Stimulated activated CD4-positive, alpha-beta T cell treated with anti-CD3 and anti-CD28 coated beads, Interleukin-12 subunit alpha, Interleukin-12 subunit beta, amount 100 ng/mL, for 48 hours (primary cell): ENCODE measurements around the gene ABCB9.

ENCODE experiments used
- DNase-seq, 3 donors: peaks; one replicate each; pipeline ENCODE4 v3.0.0-alpha.2; 2020; ENCODE audit warnings: low read depth in 2 of 3, low spot score in 1 of 3

The ABCB9 gene

GRCh38 chr12:122966743-122967550, 684 bp upstream of the ABCB9 start:
- no peak for DNase-seq

GRCh38 chr12:122965321-122965751, 927 bp downstream of the ABCB9 start:
- DNase-seq = no peak

DNA sequence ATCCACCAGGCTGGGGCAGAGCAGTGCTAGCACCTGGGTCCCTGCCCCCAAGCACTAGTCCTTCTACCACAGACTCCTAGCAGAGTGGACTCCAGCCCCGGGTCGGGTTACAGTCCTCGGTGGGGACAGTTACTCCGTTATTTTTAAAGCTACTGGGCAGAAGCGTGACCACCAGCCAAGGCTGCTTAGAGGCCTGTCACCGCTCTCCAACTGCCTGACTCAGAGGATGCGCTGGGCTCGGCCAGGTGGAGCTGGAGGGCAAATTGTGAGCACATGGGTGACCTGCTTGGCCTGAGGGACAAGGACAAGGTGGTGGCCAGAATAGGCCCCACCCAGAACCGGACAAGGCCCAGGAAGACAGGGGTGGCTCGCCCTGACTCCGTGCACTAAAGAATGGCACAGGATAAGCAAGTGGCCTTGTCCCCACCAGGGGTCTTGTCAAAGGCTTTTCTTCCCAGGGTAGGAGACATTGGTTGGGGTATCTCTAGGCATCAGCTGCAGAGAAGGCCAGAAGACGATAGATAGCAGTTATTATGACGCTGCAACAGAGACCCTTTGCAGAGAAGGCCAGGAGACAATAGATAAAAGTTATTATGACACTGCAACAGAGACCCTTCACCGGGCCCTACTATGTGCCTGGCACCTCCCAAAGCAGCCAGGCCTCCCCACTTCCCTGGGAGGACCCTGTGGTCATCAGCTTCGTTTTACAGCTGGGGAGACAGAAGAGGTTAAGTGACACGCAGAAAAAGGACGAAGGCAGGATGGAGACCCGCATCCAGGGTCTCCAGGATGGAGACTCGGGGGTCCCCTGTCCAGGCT, 1.6 kb downstream of the ABCB9 start:
- no peak for DNase-seq

DNA sequence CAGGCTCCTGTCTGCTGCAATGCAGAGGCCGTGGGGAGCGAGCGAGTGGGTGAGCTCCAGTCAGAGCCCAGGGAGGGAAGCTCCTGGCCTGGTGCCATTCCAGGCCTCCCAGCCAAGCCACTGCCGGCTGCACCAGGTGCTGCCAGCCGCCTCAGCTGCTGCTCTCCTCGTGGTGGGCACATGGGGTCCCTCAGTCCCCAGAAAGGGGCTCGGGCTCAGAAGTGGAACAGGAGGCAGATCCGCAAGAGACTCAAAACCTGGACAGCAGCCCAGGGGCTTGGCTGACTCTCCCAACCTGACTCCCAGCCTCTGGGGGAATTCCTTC, 2.4 kb downstream of the ABCB9 start:
- no peak for DNase-seq

- DNase-seq = no peak
Measured at GRCh38 chr12:122961531-122962329, 4.5 kb downstream of the ABCB9 start.

GRCh38 chr12:122960193-122960569, 6.1 kb downstream of the ABCB9 start:
- no peak for DNase-seq

DNA sequence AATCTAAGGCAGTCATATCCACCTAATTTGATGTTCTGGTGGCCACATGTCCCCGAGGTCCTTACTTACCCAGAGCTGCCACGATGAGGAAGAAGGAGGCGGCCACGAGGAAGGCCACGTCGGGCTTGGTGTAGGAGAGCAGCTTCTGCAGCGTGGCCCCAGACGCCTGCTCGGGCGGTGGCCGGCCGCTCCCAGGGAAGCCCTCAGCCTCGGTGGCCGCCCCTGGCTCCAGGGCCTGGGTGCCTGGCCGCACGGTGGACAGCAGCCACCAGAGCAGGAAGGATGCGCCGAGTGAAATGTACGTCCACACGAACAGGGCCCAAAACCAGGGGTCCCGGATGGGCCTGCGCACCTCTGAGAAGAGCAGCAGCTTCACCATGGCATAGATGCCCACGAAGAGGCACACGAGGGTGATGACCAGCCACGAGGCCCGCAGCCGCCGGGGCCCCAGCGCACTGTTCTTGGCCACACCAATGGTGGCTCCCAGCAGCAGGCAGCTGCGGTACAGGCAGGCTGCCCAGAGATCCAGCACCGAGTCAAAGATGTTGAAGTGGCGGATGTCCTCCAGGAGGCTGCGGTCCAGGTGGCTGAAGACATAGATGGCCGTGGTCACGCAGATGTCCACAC, 6.6 kb downstream of the ABCB9 start:
- DNase-seq = no peak

DNA sequence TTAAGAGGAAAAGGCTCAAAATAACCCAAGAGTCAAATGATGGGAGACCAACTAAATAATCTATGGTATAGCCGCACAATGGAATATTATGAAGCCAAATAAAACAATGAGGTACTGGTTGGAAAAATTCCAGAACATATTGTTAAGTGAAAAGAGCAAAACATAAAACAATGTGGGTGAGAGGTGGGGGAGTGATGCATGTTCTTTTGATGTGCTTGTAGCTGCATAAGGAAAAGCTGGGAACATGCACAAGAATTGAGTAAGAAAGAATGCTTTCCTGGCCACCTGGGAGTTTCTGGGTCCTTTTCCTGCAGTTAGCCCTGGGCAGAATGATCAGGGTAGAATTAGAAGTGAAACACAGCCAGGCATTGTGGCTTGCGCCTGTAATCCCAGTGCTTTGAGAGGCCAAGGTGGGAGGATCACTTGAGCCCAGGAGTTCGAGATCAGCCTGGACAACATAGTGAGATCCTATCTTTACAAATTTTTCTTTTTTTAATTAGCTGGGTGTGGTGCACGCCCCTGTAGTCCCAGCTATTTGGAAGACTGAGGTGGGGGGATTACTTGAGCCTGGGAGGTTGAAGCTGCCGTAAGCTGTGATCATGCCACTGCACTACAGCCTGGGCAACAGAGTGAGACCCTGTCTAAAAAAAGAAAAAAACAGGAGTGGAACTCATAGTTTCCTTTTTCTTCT, 7.9 kb downstream of the ABCB9 start:
- DNase-seq = no peak

DNA sequence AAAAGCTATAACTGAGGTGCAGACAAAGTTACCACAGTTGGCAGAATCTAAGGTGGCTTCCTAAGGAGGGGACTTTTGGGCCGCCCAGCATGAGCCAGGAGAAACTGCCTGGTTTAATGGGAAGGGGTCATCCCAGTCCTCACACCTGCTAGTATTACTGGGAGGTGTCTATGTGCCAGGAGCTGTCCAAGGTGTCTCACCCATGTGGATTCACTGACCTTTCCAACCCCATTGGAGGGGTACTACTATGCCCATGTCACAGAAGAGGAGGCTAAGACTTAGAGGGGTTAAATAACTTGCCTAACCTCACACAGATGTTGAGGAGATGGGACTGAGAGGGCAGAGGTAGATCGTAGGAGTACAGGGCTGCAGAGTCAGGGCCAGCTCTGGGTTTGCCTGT, 10.2 kb downstream of the ABCB9 start:
- no peak for DNase-seq

DNA sequence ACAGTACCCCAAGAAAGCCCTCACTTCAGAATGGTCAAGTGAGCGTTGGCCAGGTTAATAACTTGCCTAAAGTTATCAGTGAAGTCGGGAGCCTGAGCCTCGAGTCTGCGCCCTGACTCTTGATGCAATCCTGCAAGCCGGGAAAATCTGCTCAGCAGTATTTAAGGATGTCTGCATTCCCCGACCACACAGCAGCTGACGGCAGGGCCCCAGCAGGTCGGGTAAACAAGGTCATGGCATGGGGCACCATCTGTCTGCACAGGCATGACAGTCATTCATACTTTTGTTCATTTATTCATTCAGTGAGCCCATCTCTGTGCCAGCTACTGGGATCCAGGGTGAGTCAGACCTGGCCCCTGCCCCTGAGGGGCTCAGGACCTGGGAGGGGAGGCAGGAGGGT, 11.1 kb downstream of the ABCB9 start:
- DNase-seq = no peak

DNA sequence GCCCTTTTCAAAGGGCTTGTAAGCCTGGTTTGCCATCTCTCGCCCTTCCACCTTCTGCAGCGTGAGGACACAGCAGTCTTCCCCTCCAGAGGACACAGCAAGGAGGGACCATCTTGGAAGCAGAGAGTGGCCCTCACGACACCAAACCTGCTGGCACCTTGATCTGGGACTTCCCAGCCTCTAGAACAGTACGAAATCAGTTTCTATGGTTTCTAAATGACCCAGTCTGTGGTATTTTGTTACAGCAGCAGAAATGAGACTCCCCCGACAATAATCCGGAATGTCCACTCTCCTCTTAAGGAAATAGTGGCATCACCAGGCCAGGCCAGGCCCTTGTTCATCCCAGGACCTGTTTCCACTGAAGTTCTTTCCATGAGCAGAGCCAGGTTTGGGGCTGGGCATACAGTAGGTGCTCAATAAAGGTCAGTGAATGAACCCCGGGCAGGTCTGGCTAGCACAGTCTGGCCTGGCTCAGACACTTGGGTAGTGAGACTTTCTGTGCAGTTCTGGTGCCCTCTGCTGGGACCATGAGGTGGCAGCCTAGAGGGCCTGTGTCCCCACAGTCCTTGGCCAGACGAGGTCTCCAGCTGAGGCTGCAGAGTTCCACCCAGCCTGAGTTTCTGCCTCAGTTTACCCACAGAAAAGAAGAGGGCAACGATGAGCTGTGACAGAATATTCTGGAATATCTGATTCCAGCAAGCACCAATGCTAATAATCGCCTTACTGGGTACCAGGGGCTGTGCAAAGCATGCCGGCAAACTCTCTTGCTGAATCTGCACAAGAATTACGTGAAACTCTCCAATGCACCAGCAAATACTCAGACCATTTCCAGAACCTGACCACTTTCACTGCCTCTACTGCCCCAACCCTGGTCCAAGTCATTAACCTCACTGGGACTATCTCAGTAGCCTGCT, 14.0 kb downstream of the ABCB9 start:
- DNase-seq = peak; percentile 51 to 75 (median 64)

DNA sequence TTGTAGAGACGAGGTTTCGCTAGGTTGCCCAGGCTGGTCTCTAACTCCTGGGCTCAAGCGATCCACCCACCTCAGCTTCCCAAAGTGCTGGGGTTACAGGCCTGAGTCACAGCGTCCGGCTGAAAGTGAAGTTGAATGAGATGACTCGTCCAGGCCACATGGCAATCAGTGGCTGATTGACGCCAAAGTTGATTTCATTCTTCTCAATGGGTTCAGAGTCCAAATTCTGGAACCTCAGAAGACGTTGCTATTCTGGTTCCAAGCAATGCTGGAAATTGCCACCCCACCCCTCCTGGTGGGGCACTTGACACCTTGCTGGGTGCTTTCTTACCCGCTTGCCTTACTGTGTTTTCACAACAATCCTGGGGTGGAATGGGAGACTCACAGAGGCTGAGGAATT, 14.9 kb downstream of the ABCB9 start:
- no peak for DNase-seq

DNA sequence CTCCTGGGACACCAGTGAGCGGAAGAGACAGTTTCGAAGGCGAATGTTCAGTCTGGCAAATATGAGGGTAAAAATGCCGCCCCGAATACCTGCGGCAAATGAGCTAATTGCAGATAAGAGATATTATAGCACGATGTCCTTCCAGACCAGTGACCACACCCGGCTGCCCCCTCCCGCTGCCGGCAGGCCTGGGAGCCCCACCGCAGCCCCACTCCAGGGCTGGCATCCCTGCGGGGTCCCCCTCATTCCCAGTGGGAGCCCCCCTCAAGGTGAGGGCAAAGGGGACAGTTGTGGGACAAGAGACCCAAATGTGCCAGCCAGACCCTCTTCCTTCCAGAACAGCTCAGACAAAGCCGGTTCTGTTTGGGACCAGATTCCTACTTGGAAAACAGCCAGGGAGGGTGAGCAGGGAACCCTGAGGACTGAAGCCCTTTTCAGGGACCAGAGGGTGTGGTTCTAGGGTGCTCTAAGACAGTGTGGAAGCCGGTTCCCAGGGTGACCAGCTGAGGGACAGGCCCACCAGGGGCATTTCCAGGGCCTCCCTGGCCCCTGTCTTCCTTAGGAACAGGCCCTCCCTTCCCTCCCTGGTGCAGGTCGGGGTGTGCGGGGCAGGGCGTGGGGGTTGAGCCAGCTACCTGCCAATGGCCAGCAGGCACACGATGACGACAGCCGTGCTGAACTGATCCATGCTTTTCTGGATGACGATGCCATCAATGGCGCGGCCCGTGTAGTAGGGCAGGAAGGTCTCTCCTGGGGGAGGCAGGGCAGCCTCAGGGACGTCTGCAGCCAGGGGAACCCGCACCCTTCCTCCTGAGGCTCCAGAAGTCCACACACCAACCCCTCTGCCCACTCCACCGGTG, 16.2 kb downstream of the ABCB9 start:
- DNase-seq = no peak

DNA sequence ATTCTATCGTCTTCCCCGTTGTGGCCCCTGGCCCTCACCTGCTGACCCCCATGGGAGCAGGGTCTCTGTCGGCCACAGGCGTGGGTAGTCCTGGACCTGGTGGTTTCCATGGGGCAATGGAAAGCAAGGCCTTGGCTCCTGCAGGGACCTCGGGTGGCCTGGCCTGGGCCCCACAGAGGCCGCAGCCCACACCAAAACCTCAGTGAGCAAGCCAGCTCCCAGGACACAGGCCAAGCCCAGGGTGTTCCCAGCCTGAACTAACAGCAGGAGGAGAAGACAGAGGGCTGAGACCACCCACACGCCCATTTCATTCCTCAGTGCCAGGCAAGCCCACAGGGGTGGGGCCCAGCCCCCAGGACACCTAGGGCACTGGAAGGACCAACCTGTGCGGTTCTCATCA, 16.9 kb downstream of the ABCB9 start:
- no peak for DNase-seq

DNA sequence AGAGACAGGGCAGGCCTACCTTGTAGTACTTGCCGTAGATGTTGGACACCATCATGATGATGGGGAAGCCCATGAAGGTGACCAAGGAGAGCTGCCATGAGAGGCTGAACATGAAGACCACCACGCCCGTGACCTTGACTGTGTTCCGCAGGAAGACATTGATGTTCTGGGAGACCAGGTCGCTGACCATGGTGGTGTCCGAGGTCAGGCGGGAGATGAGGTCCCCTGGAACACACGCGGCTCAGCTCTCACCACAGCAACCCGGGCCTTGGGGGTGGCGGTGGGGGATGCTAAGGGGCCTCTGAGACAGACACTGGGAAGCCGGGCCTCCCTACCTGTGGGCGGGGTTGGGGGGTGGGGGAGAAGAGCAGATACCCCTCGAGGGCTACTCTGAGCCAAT, 17.7 kb downstream of the ABCB9 start:
- no peak for DNase-seq

DNA sequence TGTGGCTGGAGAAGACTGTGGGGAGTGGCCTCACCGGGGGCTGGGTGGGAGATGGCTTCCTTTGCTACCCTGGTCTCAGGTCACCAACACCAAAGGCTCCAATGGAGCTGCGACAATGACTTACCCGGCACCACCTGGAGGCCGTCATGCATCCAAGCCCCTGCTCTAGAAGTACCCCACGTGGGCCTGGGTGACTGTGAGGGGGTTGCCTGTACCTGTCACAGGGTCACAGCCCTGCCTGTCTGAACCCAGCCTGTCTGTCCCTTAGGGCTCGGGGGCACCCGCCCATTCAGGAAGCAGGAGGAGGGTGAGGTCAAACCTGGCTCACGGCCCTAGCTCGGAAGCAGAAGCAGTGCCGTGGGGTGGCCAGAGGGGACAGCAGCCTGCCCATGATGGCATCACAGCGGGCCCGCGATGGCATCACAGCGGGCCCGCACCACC, 18.9 kb downstream of the ABCB9 start:
- DNase-seq = no peak

DNA sequence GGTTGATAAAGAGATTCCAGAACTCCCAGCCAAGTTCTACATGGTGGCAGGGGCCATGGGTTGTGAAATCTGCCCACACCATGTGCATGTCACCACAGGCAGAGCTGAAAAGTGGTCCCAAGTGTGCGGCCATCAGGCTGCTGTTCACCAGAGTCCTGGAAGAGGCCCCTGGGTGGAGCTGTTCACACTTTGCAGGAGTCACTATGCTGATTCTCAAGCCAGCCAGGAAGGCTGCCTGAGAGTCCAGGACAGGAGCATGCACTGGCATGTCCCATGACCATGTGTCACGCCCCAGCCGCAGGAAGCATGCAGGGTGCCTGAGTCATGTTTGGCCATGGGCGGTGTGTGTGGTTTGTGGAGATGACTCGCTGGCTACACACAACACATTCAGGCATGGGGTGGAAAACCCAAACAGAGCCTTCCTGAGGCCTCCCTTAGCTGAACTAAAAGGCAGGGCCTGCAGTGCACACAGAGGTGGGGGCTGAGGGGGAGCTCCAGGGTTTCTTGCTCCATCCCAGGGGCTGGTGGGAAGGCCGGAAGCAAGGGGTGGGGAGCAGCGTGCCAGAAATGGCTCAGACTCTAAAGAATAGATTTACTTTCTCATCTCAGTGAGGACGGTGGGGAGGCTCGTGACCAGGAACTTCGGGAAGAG, 19.4 kb downstream of the ABCB9 start:
- peak; percentile 79 to 85 (median 83) for DNase-seq
